Ishikawa (cell line): ENCODE measurements around the gene COPZ1.

Experiments used
- CREB1 ChIP-seq: IDR thresholded peaks from 2 replicates; pipeline ENCODE4 v1.6.1; 2012; ENCODE audit warnings: low read depth
- EP300 ChIP-seq: IDR thresholded peaks from 2 replicates; pipeline ENCODE4 v1.6.1; 2012; ENCODE audit warnings: borderline replicate concordance
- FOXM1 ChIP-seq: IDR thresholded peaks from 2 replicates; pipeline ENCODE4 v1.6.1; 2012; ENCODE audit warnings: low read depth, borderline replicate concordance
- MAX ChIP-seq: IDR thresholded peaks from 2 replicates; pipeline ENCODE4 v1.6.1; 2012
- NFIC ChIP-seq: IDR thresholded peaks from 2 replicates; pipeline ENCODE4 v1.6.1; 2012
- RAD21 ChIP-seq: IDR thresholded peaks from 2 replicates; pipeline ENCODE4 v1.6.1; 2012; ENCODE audit warnings: low read depth
- REST ChIP-seq: IDR thresholded peaks from 2 replicates; pipeline ENCODE4 v1.6.1; 2012; ENCODE audit warnings: low read depth, mild to moderate bottlenecking
- TAF1 ChIP-seq: IDR thresholded peaks from 2 replicates; pipeline ENCODE4 v1.6.1; 2012; ENCODE audit warnings: low read depth, mild to moderate bottlenecking
- USF1 ChIP-seq: IDR thresholded peaks from 2 replicates; pipeline ENCODE4 v1.6.1; 2012
- YY1 ChIP-seq: IDR thresholded peaks from 2 replicates; pipeline ENCODE4 v1.6.1; 2012; ENCODE audit warnings: low read depth
- ZBTB7A ChIP-seq: IDR thresholded peaks from 2 replicates; pipeline ENCODE4 v1.6.1; 2012; ENCODE audit warnings: low read depth

GRCh38 chr12:54337854-54338650 lies 13.1 kb downstream of the COPZ1 start:
- no peak for TF ChIP-seq MAX
- TF ChIP-seq REST: no peak
- no peak for TF ChIP-seq RAD21
- TF ChIP-seq YY1: no peak
- TF ChIP-seq CREB1: no peak
- TF ChIP-seq TAF1: no peak
- TF ChIP-seq EP300: no peak
- TF ChIP-seq FOXM1: no peak
- no peak for TF ChIP-seq NFIC
- no peak for TF ChIP-seq USF1
- TF ChIP-seq ZBTB7A: no peak
